DMS153 treated with DMSO at 0.1 percent for 48 hours (cell line): ENCODE measurements around the gene SUSD2.
"Not testable (repeated sequence)": the region's sequence is repeated elsewhere in the genome, so short reads cannot be mapped to it uniquely, and the experiment has no call there.

Experiments used
- DNase-seq: peaks from one replicate; lab custom pipeline; 2025; ENCODE audit not compliant: unreplicated experiment; lab: John Stamatoyannopoulos, UW

The SUSD2 gene

GRCh38 chr22:24181088-24181995, at the start of gene SUSD2:
Gene SUSD2 (plus strand): TSS chr22:24181487. CDS start chr22:24181520, 33 bp downstream.
- no peak for DNase-seq

GRCh38 chr22:24133187-24133965, 47.9 kb upstream of the SUSD2 start:
- DNase-seq, result no peak

- DNase-seq, result no peak
These were observed 47.0 kb upstream of the SUSD2 start for GRCh38 chr22:24134090-24134846.

- not testable (repeated sequence) for DNase-seq
These were observed 44.8 kb upstream of the SUSD2 start for GRCh38 chr22:24136533-24136932.

- no peak for DNase-seq
These were observed 43.7 kb upstream of the SUSD2 start for GRCh38 chr22:24137595-24137994.

- DNase-seq, result no peak
These were observed 42.5 kb upstream of the SUSD2 start for GRCh38 chr22:24138649-24139420.

- no peak for DNase-seq
These were observed 40.9 kb upstream of the SUSD2 start for GRCh38 chr22:24140357-24140756.

- no peak for DNase-seq
These were observed 39.7 kb upstream of the SUSD2 start for GRCh38 chr22:24141586-24141985.

GRCh38 chr22:24142241-24142640, 39.0 kb upstream of the SUSD2 start:
- DNase-seq, result no peak

- DNase-seq, result no peak
These were observed 38.5 kb upstream of the SUSD2 start for GRCh38 chr22:24142831-24143230.

GRCh38 chr22:24144056-24144777, 37.1 kb upstream of the SUSD2 start:
- DNase-seq, result no peak

GRCh38 chr22:24144778-24145085, 36.6 kb upstream of the SUSD2 start:
- no peak for DNase-seq

- no peak for DNase-seq
These were observed 35.7 kb upstream of the SUSD2 start for GRCh38 chr22:24145446-24146193.

- DNase-seq, result peak; percentile 60
These were observed 35.1 kb upstream of the SUSD2 start for GRCh38 chr22:24146194-24146616.

GRCh38 chr22:24146791-24147353, 34.4 kb upstream of the SUSD2 start:
- peak; percentile 14 for DNase-seq

- no peak for DNase-seq
These were observed 33.6 kb upstream of the SUSD2 start for GRCh38 chr22:24147666-24148065.

GRCh38 chr22:24148266-24149197, 32.8 kb upstream of the SUSD2 start:
- no peak for DNase-seq

GRCh38 chr22:24149198-24149590, 32.1 kb upstream of the SUSD2 start:
- no peak for DNase-seq
